ENCODE measurements around the gene MIAT.

MIAT gene

GRCh38 chr22:26709617-26710390, 52.4 kb downstream of the MIAT start:
- no peak for DNase-seq
- H3K4me1 ChIP-seq, result peaks cover 0 to 12% (median 0%) of the 10 kb centered on the region in 4 donors
- no peak overlapping the region for H3K4me3 ChIP-seq
- H3K36me3 ChIP-seq, result peaks cover 8 to 13% (median 9%) of the 10 kb centered on the region in 3 donors
- intact Hi-C loops (cut with DNase I; ENCODE audit: low total_unique reads), result no loop called here
- H3K27ac ChIP-seq, result no peak overlapping the region
- H3K27me3 ChIP-seq, result no peaks in the 10 kb centered on the region
- TF ChIP-seq CTCF (IDR thresholded peaks at IDR 0.05), result no peak
- H3K9me3 ChIP-seq, result peaks cover 0 to 10% (median 0%) of the 10 kb centered on the region in 3 donors

- Histone ChIP-seq H3K4me3 (no peak overlapping the region), H3K9me3 (peaks cover 0 to 10% (median 0%) of the 10 kb centered on the region in 3 donors), H3K27ac (no peak overlapping the region), H3K27me3 (no peaks in the 10 kb centered on the region), H3K4me1 (peaks cover 0 to 12% (median 0%) of the 10 kb centered on the region in 4 donors), H3K36me3 (peaks cover 8 to 13% (median 9%) of the 10 kb centered on the region in 3 donors)
- DNase-seq, result no peak
- no peak for TF ChIP-seq CTCF (IDR thresholded peaks at IDR 0.05)
- intact Hi-C loops (cut with DNase I; ENCODE audit: low total_unique reads), result no loop called here
These were observed 54.0 kb downstream of the MIAT start for GRCh38 chr22:26711205-26711963.

GRCh38 chr22:26712158-26712557, 54.8 kb downstream of the MIAT start:
- Histone ChIP-seq H3K4me1 (peaks cover 0 to 12% (median 0%) of the 10 kb centered on the region in 4 donors), H3K9me3 (peaks cover 0 to 3% (median 0%) of the 10 kb centered on the region in 3 donors), H3K4me3 (no peak overlapping the region), H3K27me3 (no peaks in the 10 kb centered on the region), H3K27ac (no peak overlapping the region), H3K36me3 (peaks cover 2 to 14% (median 7%) of the 10 kb centered on the region in 3 donors)
- DNase-seq, result no peak
- TF ChIP-seq CTCF (IDR thresholded peaks at IDR 0.05), result no peak
- intact Hi-C loops (cut with DNase I; ENCODE audit: low total_unique reads), result no loop called here

GRCh38 chr22:26713823-26714449, 56.5 kb downstream of the MIAT start:
- no peaks in the 10 kb centered on the region for H3K9me3 ChIP-seq
- H3K4me1 ChIP-seq, result peaks cover 0 to 17% (median 0%) of the 10 kb centered on the region in 4 donors
- DNase-seq, result peak in 1 of 2 donors; percentile 51
- no peak overlapping the region for H3K27ac ChIP-seq
- H3K27me3 ChIP-seq, result no peaks in the 10 kb centered on the region
- H3K36me3 ChIP-seq, result peaks cover 0 to 8% (median 8%) of the 10 kb centered on the region in 3 donors
- TF ChIP-seq CTCF (IDR thresholded peaks at IDR 0.05), result no peak
- intact Hi-C loops (cut with DNase I; ENCODE audit: low total_unique reads), result no loop called here
- H3K4me3 ChIP-seq, result no peak overlapping the region

GRCh38 chr22:26714971-26715370, 57.6 kb downstream of the MIAT start:
- peaks cover 0 to 17% (median 8%) of the 10 kb centered on the region in 3 donors for H3K36me3 ChIP-seq
- intact Hi-C loops (cut with DNase I; ENCODE audit: low total_unique reads), result no loop called here
- no peak overlapping the region for H3K4me3 ChIP-seq
- peaks cover 0 to 15% (median 0%) of the 10 kb centered on the region in 4 donors for H3K4me1 ChIP-seq
- no peak overlapping the region for H3K27ac ChIP-seq
- DNase-seq, result no peak
- no peaks in the 10 kb centered on the region for H3K9me3 ChIP-seq
- TF ChIP-seq CTCF (IDR thresholded peaks at IDR 0.05), result no peak
- H3K27me3 ChIP-seq, result no peaks in the 10 kb centered on the region

Measured in tibial artery (tissue), 4 donors.